HepG2 (cell line): ENCODE results near the gene PTPN20.

Source experiments
- KDM3A ChIP-seq: IDR thresholded peaks from 2 replicates; pipeline ENCODE4 v1.6.1; 2018; ENCODE audit warnings: low read depth, missing compliant biosample characterization
- NR2C2 ChIP-seq: sonication (generic); formaldehyde crosslinking; IDR thresholded peaks from 2 replicates; pipeline ENCODE4 v1.4.0; 2020; ENCODE audit warnings: missing genetic modification reagents, mild to moderate bottlenecking, moderate library complexity, borderline replicate concordance
- POLR2A ChIP-seq, 2 experiments: IDR thresholded peaks; 2 replicates each; pipeline ENCODE4 v1.6.1; 2011; ENCODE audit warnings: low read depth in 2 of 2, low read length in 2 of 2, mild to moderate bottlenecking in 1 of 2, moderate library complexity in 1 of 2; ENCODE audit not compliant: insufficient read depth in 1 of 2
- SMARCE1 ChIP-seq: fragments of 450-650 bp; IDR thresholded peaks from 2 replicates; pipeline ENCODE4 v1.6.1; 2017; ENCODE audit warnings: borderline replicate concordance
- SP5 ChIP-seq: IDR thresholded peaks from 2 replicates; pipeline ENCODE4 v1.6.1; 2016; ENCODE audit warnings: low read depth, borderline replicate concordance
- TBL1XR1 ChIP-seq: fragments of 150-350 bp; IDR thresholded peaks from 2 replicates; pipeline ENCODE4 v1.6.1; 2014; ENCODE audit warnings: borderline replicate concordance, low read length; ENCODE audit not compliant: partially characterized antibody
- TCF7 ChIP-seq: sonication (generic); IDR thresholded peaks from 2 replicates; pipeline ENCODE4 v1.6.1; 2016; ENCODE audit warnings: antibody characterized with exemption, low read depth
- ZNF253 ChIP-seq: sonication (generic); formaldehyde crosslinking; IDR thresholded peaks from 2 replicates; pipeline ENCODE4 v1.8.0; 2022; ENCODE audit warnings: mild to moderate bottlenecking, missing genetic modification reagents, borderline replicate concordance
- TF ChIP-seq, protein P1 (sequence below), 2 experiments: IDR thresholded peaks; 2 replicates each; pipeline ENCODE4 v1.6.1; 2011 to 2012; ENCODE audit warnings: low read length in 2 of 2, borderline replicate concordance in 1 of 2, low read depth in 1 of 2, mild to moderate bottlenecking in 1 of 2, moderate library complexity in 1 of 2
- TF ChIP-seq, protein P2 (sequence below): sonication (generic); formaldehyde crosslinking; IDR thresholded peaks from 2 replicates; pipeline ENCODE4 v1.8.0; 2022; ENCODE audit warnings: missing genetic modification reagents, low read depth, mild to moderate bottlenecking, borderline replicate concordance
- TF ChIP-seq, protein P3 (sequence below): sonication (generic); formaldehyde crosslinking; IDR thresholded peaks from 2 replicates; pipeline ENCODE4 v1.8.1; 2023; ENCODE audit warnings: mild to moderate bottlenecking, missing genetic modification reagents

DNA sequence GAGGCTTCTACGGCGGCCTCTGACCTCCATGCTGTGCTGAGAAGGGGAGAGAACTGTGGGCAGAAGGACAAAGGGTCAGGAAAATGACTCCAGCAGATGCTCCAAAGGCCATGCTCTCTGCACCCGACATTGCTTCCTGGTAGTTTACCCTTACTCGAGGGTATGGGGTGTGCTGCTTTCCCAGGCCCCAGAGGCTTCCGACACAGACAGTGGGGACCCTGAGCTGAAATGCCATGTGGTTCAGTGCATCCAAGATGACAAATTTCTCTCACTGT is 130.9 kb downstream of the PTPN20 start:
- TF ChIP-seq, protein P1, sequence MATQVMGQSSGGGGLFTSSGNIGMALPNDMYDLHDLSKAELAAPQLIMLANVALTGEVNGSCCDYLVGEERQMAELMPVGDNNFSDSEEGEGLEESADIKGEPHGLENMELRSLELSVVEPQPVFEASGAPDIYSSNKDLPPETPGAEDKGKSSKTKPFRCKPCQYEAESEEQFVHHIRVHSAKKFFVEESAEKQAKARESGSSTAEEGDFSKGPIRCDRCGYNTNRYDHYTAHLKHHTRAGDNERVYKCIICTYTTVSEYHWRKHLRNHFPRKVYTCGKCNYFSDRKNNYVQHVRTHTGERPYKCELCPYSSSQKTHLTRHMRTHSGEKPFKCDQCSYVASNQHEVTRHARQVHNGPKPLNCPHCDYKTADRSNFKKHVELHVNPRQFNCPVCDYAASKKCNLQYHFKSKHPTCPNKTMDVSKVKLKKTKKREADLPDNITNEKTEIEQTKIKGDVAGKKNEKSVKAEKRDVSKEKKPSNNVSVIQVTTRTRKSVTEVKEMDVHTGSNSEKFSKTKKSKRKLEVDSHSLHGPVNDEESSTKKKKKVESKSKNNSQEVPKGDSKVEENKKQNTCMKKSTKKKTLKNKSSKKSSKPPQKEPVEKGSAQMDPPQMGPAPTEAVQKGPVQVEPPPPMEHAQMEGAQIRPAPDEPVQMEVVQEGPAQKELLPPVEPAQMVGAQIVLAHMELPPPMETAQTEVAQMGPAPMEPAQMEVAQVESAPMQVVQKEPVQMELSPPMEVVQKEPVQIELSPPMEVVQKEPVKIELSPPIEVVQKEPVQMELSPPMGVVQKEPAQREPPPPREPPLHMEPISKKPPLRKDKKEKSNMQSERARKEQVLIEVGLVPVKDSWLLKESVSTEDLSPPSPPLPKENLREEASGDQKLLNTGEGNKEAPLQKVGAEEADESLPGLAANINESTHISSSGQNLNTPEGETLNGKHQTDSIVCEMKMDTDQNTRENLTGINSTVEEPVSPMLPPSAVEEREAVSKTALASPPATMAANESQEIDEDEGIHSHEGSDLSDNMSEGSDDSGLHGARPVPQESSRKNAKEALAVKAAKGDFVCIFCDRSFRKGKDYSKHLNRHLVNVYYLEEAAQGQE (IDR thresholded peaks at IDR 0.05; ENCODE audit: borderline replicate concordance in 1 of 2, low read depth in 1 of 2, low read length in 2 of 2): no peak
- TF ChIP-seq TBL1XR1 (no peak), KDM3A (CRISPR knock-in tag) (no peak), POLR2A (IDR thresholded peaks at IDR 0.05; ENCODE audit: insufficient read depth in 1 of 2, low read depth in 2 of 2, low read length in 2 of 2) (no peak), ZNF253 (no peak), NR2C2 (CRISPR knock-in tag) (no peak), SMARCE1 (no peak), TCF7 (no peak), SP5 (CRISPR knock-in tag) (no peak)
- TF ChIP-seq, protein P2, sequence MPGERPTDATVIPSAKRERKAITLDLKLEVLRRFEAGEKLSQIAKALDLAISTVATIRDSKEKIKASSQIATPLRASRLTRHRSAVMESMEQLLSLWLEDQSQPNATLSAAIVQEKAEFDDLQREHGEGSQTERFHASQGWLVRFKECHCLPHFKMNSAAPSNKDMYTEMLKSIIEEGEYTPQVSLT (CRISPR knock-in tag): no peak
- TF ChIP-seq, protein P3, sequence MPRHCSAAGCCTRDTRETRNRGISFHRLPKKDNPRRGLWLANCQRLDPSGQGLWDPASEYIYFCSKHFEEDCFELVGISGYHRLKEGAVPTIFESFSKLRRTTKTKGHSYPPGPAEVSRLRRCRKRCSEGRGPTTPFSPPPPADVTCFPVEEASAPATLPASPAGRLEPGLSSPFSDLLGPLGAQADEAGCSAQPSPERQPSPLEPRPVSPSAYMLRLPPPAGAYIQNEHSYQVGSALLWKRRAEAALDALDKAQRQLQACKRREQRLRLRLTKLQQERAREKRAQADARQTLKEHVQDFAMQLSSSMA (CRISPR knock-in tag): no peak
